GM18870 (cell line): ENCODE results near the gene ZNF226.
"Not testable (repeated sequence)": the region's sequence is repeated elsewhere in the genome, so short reads cannot be mapped to it uniquely, and the experiment has no call there.

Source experiments
- ATAC-seq: cut with Tn5 transposase; IDR thresholded peaks from one replicate; pipeline ENCODE4 v1.9.1; 2021; ENCODE audit warnings: moderate library complexity; ENCODE audit not compliant: unreplicated experiment

ZNF226 gene

GRCh38 chr19:44164673-44165512, at the start of gene ZNF226:
TSS of gene ZNF226 (plus strand) at chr19:44165100. CDS start at chr19:44170081, 4,981 bp downstream.
- ATAC-seq, result peak; percentile 88

GRCh38 chr19:44121162-44121561, 43.7 kb upstream of the ZNF226 start:
- not testable (repeated sequence) for ATAC-seq

GRCh38 chr19:44131955-44132354, 32.9 kb upstream of the ZNF226 start:
- no peak for ATAC-seq

GRCh38 chr19:44141191-44142058, 23.5 kb upstream of the ZNF226 start, which contains the start of gene ZNF234:
TSS of gene ZNF234 (plus strand) at chr19:44141554. CDS start at chr19:44144633, 3,079 bp downstream.
- ATAC-seq, result no peak

GRCh38 chr19:44142059-44142433, 22.9 kb upstream of the ZNF226 start:
- ATAC-seq, result no peak

- ATAC-seq, result no peak
Measured at GRCh38 chr19:44149776-44150175, 15.1 kb upstream of the ZNF226 start.

GRCh38 chr19:44151491-44151890, 13.4 kb upstream of the ZNF226 start:
- ATAC-seq, result no peak

GRCh38 chr19:44156475-44156874, 8.4 kb upstream of the ZNF226 start:
- no peak for ATAC-seq

GRCh38 chr19:44163789-44164188, 1.1 kb upstream of the ZNF226 start:
- no peak for ATAC-seq

GRCh38 chr19:44164327-44164672, 600 bp upstream of the ZNF226 start:
- ATAC-seq, result no peak

- ATAC-seq, result not testable (repeated sequence)
Measured at GRCh38 chr19:44170660-44171059, 5.8 kb downstream of the ZNF226 start.

- ATAC-seq, result no peak
Measured at GRCh38 chr19:44176590-44176989, 11.7 kb downstream of the ZNF226 start.

- ATAC-seq, result no peak
Measured at GRCh38 chr19:44180968-44181367, 16.1 kb downstream of the ZNF226 start.

- no peak for ATAC-seq
Measured at GRCh38 chr19:44182145-44182544, 17.2 kb downstream of the ZNF226 start.

- ATAC-seq, result no peak
Measured at GRCh38 chr19:44190020-44190419, 25.1 kb downstream of the ZNF226 start.

- ATAC-seq, result no peak
Measured at GRCh38 chr19:44192127-44192526, 27.2 kb downstream of the ZNF226 start.

GRCh38 chr19:44196772-44197171, 31.9 kb downstream of the ZNF226 start:
- ATAC-seq, result no peak

- ATAC-seq, result no peak
Measured at GRCh38 chr19:44202470-44202869, 37.6 kb downstream of the ZNF226 start.

- no peak for ATAC-seq
Measured at GRCh38 chr19:44202974-44203373, 38.1 kb downstream of the ZNF226 start.

- not testable (repeated sequence) for ATAC-seq
Measured at GRCh38 chr19:44203877-44204276, 39.0 kb downstream of the ZNF226 start.

GRCh38 chr19:44204772-44205171, 39.9 kb downstream of the ZNF226 start:
- ATAC-seq, result no peak
